Measurements from ENCODE around the gene NTM.

NTM gene

GRCh38 chr11:132051704-132052103 is 681.3 kb downstream of the NTM start:
- Histone ChIP-seq H3K36me3 (ENCODE audit: control insufficient read depth, insufficient read depth, low read length) (no peaks in the 10 kb centered on the region), H3K9me3 (ENCODE audit: control insufficient read depth, insufficient read depth, low read length) (no peaks in the 10 kb centered on the region), H3K9ac (ENCODE audit: low read depth, low read length) (no peak overlapping the region), H3K4me1 (ENCODE audit: control insufficient read depth, insufficient read depth, low read length) (peaks cover 4% of the 10 kb centered on the region), H3K4me3 (ENCODE audit: low read depth, low read length) (no peak overlapping the region), H3K27me3 (ENCODE audit: control insufficient read depth, insufficient read depth, low read length) (no peaks in the 10 kb centered on the region)

- no peak overlapping the region for H3K9ac ChIP-seq (ENCODE audit: low read depth, low read length)
- no peaks in the 10 kb centered on the region for H3K36me3 ChIP-seq (ENCODE audit: control insufficient read depth, insufficient read depth, low read length)
- H3K4me1 ChIP-seq (ENCODE audit: control insufficient read depth, insufficient read depth, low read length) = peaks cover 4% of the 10 kb centered on the region
- no peak overlapping the region for H3K4me3 ChIP-seq (ENCODE audit: low read depth, low read length)
- no peaks in the 10 kb centered on the region for H3K27me3 ChIP-seq (ENCODE audit: control insufficient read depth, insufficient read depth, low read length)
- H3K9me3 ChIP-seq (ENCODE audit: control insufficient read depth, insufficient read depth, low read length) = no peaks in the 10 kb centered on the region
Observed at GRCh38 chr11:132052342-132052741, 681.9 kb downstream of the NTM start.

- no peak overlapping the region for H3K4me3 ChIP-seq (ENCODE audit: low read depth, low read length)
- H3K27me3 ChIP-seq (ENCODE audit: control insufficient read depth, insufficient read depth, low read length) = no peaks in the 10 kb centered on the region
- H3K36me3 ChIP-seq (ENCODE audit: control insufficient read depth, insufficient read depth, low read length) = no peaks in the 10 kb centered on the region
- H3K4me1 ChIP-seq (ENCODE audit: control insufficient read depth, insufficient read depth, low read length) = peaks cover 4% of the 10 kb centered on the region
- H3K9me3 ChIP-seq (ENCODE audit: control insufficient read depth, insufficient read depth, low read length) = no peaks in the 10 kb centered on the region
- H3K9ac ChIP-seq (ENCODE audit: low read depth, low read length) = no peak overlapping the region
Observed at GRCh38 chr11:132052904-132053303, 682.5 kb downstream of the NTM start.

- Histone ChIP-seq H3K9me3 (ENCODE audit: control insufficient read depth, insufficient read depth, low read length) (no peaks in the 10 kb centered on the region), H3K27me3 (ENCODE audit: control insufficient read depth, insufficient read depth, low read length) (no peaks in the 10 kb centered on the region), H3K36me3 (ENCODE audit: control insufficient read depth, insufficient read depth, low read length) (no peaks in the 10 kb centered on the region), H3K4me1 (ENCODE audit: control insufficient read depth, insufficient read depth, low read length) (peaks cover 4% of the 10 kb centered on the region), H3K9ac (ENCODE audit: low read depth, low read length) (no peak overlapping the region), H3K4me3 (ENCODE audit: low read depth, low read length) (no peak overlapping the region)
Observed at GRCh38 chr11:132054822-132055221, 684.4 kb downstream of the NTM start.

GRCh38 chr11:132055296-132055695 is 684.9 kb downstream of the NTM start:
- Histone ChIP-seq H3K9ac (ENCODE audit: low read depth, low read length) (no peak overlapping the region), H3K36me3 (ENCODE audit: control insufficient read depth, insufficient read depth, low read length) (no peaks in the 10 kb centered on the region), H3K4me3 (ENCODE audit: low read depth, low read length) (no peak overlapping the region), H3K4me1 (ENCODE audit: control insufficient read depth, insufficient read depth, low read length) (peaks cover 4% of the 10 kb centered on the region), H3K27me3 (ENCODE audit: control insufficient read depth, insufficient read depth, low read length) (no peaks in the 10 kb centered on the region), H3K9me3 (ENCODE audit: control insufficient read depth, insufficient read depth, low read length) (no peaks in the 10 kb centered on the region)

- Histone ChIP-seq H3K36me3 (ENCODE audit: control insufficient read depth, insufficient read depth, low read length) (no peaks in the 10 kb centered on the region), H3K4me1 (ENCODE audit: control insufficient read depth, insufficient read depth, low read length) (no peaks in the 10 kb centered on the region), H3K27me3 (ENCODE audit: control insufficient read depth, insufficient read depth, low read length) (no peaks in the 10 kb centered on the region), H3K9ac (ENCODE audit: low read depth, low read length) (no peak overlapping the region), H3K4me3 (ENCODE audit: low read depth, low read length) (no peak overlapping the region), H3K9me3 (ENCODE audit: control insufficient read depth, insufficient read depth, low read length) (no peaks in the 10 kb centered on the region)
Observed at GRCh38 chr11:132056689-132057088, 686.3 kb downstream of the NTM start.

- H3K4me1 ChIP-seq (ENCODE audit: control insufficient read depth, insufficient read depth, low read length) = no peaks in the 10 kb centered on the region
- no peaks in the 10 kb centered on the region for H3K27me3 ChIP-seq (ENCODE audit: control insufficient read depth, insufficient read depth, low read length)
- no peak overlapping the region for H3K9ac ChIP-seq (ENCODE audit: low read depth, low read length)
- H3K9me3 ChIP-seq (ENCODE audit: control insufficient read depth, insufficient read depth, low read length) = no peaks in the 10 kb centered on the region
- H3K4me3 ChIP-seq (ENCODE audit: low read depth, low read length) = no peak overlapping the region
- H3K36me3 ChIP-seq (ENCODE audit: control insufficient read depth, insufficient read depth, low read length) = no peaks in the 10 kb centered on the region
Observed at GRCh38 chr11:132057266-132057665, 686.9 kb downstream of the NTM start.

GRCh38 chr11:132058211-132058772 is 687.9 kb downstream of the NTM start:
- H3K9ac ChIP-seq (ENCODE audit: low read depth, low read length) = no peak overlapping the region
- no peak overlapping the region for H3K4me3 ChIP-seq (ENCODE audit: low read depth, low read length)
- H3K36me3 ChIP-seq (ENCODE audit: control insufficient read depth, insufficient read depth, low read length) = no peaks in the 10 kb centered on the region
- no peaks in the 10 kb centered on the region for H3K27me3 ChIP-seq (ENCODE audit: control insufficient read depth, insufficient read depth, low read length)
- no peaks in the 10 kb centered on the region for H3K4me1 ChIP-seq (ENCODE audit: control insufficient read depth, insufficient read depth, low read length)
- no peaks in the 10 kb centered on the region for H3K9me3 ChIP-seq (ENCODE audit: control insufficient read depth, insufficient read depth, low read length)

GRCh38 chr11:132060567-132060966 is 690.2 kb downstream of the NTM start:
- Histone ChIP-seq H3K27me3 (ENCODE audit: control insufficient read depth, insufficient read depth, low read length) (no peaks in the 10 kb centered on the region), H3K9ac (ENCODE audit: low read depth, low read length) (no peak overlapping the region), H3K4me1 (ENCODE audit: control insufficient read depth, insufficient read depth, low read length) (no peaks in the 10 kb centered on the region), H3K9me3 (ENCODE audit: control insufficient read depth, insufficient read depth, low read length) (no peaks in the 10 kb centered on the region), H3K36me3 (ENCODE audit: control insufficient read depth, insufficient read depth, low read length) (no peaks in the 10 kb centered on the region), H3K4me3 (ENCODE audit: low read depth, low read length) (no peak overlapping the region)

- H3K36me3 ChIP-seq (ENCODE audit: control insufficient read depth, insufficient read depth, low read length) = no peaks in the 10 kb centered on the region
- no peaks in the 10 kb centered on the region for H3K27me3 ChIP-seq (ENCODE audit: control insufficient read depth, insufficient read depth, low read length)
- no peak overlapping the region for H3K9ac ChIP-seq (ENCODE audit: low read depth, low read length)
- no peaks in the 10 kb centered on the region for H3K4me1 ChIP-seq (ENCODE audit: control insufficient read depth, insufficient read depth, low read length)
- no peak overlapping the region for H3K4me3 ChIP-seq (ENCODE audit: low read depth, low read length)
- H3K9me3 ChIP-seq (ENCODE audit: control insufficient read depth, insufficient read depth, low read length) = no peaks in the 10 kb centered on the region
Observed at GRCh38 chr11:132062031-132062430, 691.6 kb downstream of the NTM start.

- Histone ChIP-seq H3K4me1 (ENCODE audit: control insufficient read depth, insufficient read depth, low read length) (no peaks in the 10 kb centered on the region), H3K4me3 (ENCODE audit: low read depth, low read length) (no peak overlapping the region), H3K27me3 (ENCODE audit: control insufficient read depth, insufficient read depth, low read length) (no peaks in the 10 kb centered on the region), H3K9ac (ENCODE audit: low read depth, low read length) (no peak overlapping the region), H3K36me3 (ENCODE audit: control insufficient read depth, insufficient read depth, low read length) (no peaks in the 10 kb centered on the region), H3K9me3 (ENCODE audit: control insufficient read depth, insufficient read depth, low read length) (no peaks in the 10 kb centered on the region)
Observed at GRCh38 chr11:132062541-132062940, 692.1 kb downstream of the NTM start.

- Histone ChIP-seq H3K4me1 (ENCODE audit: control insufficient read depth, insufficient read depth, low read length) (no peaks in the 10 kb centered on the region), H3K9ac (ENCODE audit: low read depth, low read length) (no peak overlapping the region), H3K36me3 (ENCODE audit: control insufficient read depth, insufficient read depth, low read length) (no peaks in the 10 kb centered on the region), H3K27me3 (ENCODE audit: control insufficient read depth, insufficient read depth, low read length) (no peaks in the 10 kb centered on the region), H3K4me3 (ENCODE audit: low read depth, low read length) (no peak overlapping the region), H3K9me3 (ENCODE audit: control insufficient read depth, insufficient read depth, low read length) (no peaks in the 10 kb centered on the region)
Observed at GRCh38 chr11:132064987-132065620, 694.7 kb downstream of the NTM start.
